ENCODE results near the gene FRAS1.

- TF ChIP-seq CTCF (IDR thresholded peaks at IDR 0.05) (no peak), SIN3A (IDR thresholded peaks at IDR 0.05; ENCODE audit: borderline replicate concordance, insufficient read depth, low read depth, low read length) (no peak), TCF7L2 (IDR thresholded peaks at IDR 0.05; ENCODE audit: low read depth, low read length) (no peak)
Observed at GRCh38 chr4:78079726-78080430, 22.8 kb downstream of the FRAS1 start.

Measured in Panc1 (cell line).